KMS-11 (cell line): ENCODE measurements around the gene DDX55.
"Not testable (repeated sequence)": the region's sequence is repeated elsewhere in the genome, so short reads cannot be mapped to it uniquely, and the experiment has no call there.

Source experiments
- H2AFZ ChIP-seq: fragments of 200-600 bp; sonication (generic); 2 replicates; pipeline ENCODE4 v1.6.1; 2016; ENCODE audit warnings: antibody characterized with exemption, mixed run types, low read depth
- H3K27ac ChIP-seq: fragments of 200-600 bp; sonication (generic); 2 replicates; pipeline ENCODE4 v1.6.1; 2016; ENCODE audit warnings: mild to moderate bottlenecking, mixed run types
- H3K27me3 ChIP-seq: fragments of 200-600 bp; sonication (generic); 2 replicates; pipeline ENCODE4 v1.6.1; 2017; ENCODE audit warnings: mild to moderate bottlenecking, low read depth, mixed run types, moderate library complexity; ENCODE audit not compliant: insufficient read depth
- H3K36me3 ChIP-seq: fragments of 200-600 bp; sonication (generic); 2 replicates; pipeline ENCODE4 v1.6.1; 2017; ENCODE audit warnings: mild to moderate bottlenecking, mixed run types; ENCODE audit not compliant: insufficient read depth
- H3K4me1 ChIP-seq: fragments of 200-600 bp; sonication (generic); 2 replicates; pipeline ENCODE4 v1.6.1; 2016; ENCODE audit warnings: mild to moderate bottlenecking, low read depth, mixed run types; ENCODE audit not compliant: poor library complexity, severe bottlenecking
- H3K4me2 ChIP-seq: fragments of 200-600 bp; sonication (generic); 2 replicates; pipeline ENCODE4 v1.7.0; 2016; ENCODE audit warnings: mild to moderate bottlenecking, mixed run types
- H3K4me3 ChIP-seq: fragments of 200-600 bp; sonication (generic); IDR thresholded peaks from 2 replicates; pipeline ENCODE4 v1.6.1; 2017; ENCODE audit warnings: low read depth, low read length, mixed read lengths; ENCODE audit not compliant: insufficient read depth
- H3K79me2 ChIP-seq: fragments of 200-600 bp; sonication (generic); 2 replicates; pipeline ENCODE4 v1.6.1; 2016; ENCODE audit warnings: low read depth, mixed run types; ENCODE audit not compliant: insufficient read depth
- H3K9ac ChIP-seq: fragments of 200-600 bp; sonication (generic); 2 replicates; pipeline ENCODE4 v1.6.1; 2016; ENCODE audit warnings: mild to moderate bottlenecking, mixed run types
- H4K20me1 ChIP-seq: fragments of 200-600 bp; sonication (generic); 2 replicates; pipeline ENCODE4 v1.6.1; 2016; ENCODE audit warnings: mild to moderate bottlenecking, mixed run types; ENCODE audit not compliant: insufficient read depth
- CTCF ChIP-seq: fragments of 200-600 bp; sonication (generic); conservative IDR thresholded peaks from 2 replicates; pipeline ENCODE4 v1.6.1; 2017; ENCODE audit warnings: low read depth, mild to moderate bottlenecking, antibody characterized with exemption, low read length, moderate library complexity, mixed read lengths

DDX55 gene, protein sequence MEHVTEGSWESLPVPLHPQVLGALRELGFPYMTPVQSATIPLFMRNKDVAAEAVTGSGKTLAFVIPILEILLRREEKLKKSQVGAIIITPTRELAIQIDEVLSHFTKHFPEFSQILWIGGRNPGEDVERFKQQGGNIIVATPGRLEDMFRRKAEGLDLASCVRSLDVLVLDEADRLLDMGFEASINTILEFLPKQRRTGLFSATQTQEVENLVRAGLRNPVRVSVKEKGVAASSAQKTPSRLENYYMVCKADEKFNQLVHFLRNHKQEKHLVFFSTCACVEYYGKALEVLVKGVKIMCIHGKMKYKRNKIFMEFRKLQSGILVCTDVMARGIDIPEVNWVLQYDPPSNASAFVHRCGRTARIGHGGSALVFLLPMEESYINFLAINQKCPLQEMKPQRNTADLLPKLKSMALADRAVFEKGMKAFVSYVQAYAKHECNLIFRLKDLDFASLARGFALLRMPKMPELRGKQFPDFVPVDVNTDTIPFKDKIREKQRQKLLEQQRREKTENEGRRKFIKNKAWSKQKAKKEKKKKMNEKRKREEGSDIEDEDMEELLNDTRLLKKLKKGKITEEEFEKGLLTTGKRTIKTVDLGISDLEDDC

GRCh38 chr12:123601602-123602489 lies at the start of gene DDX55:
TSS of gene DDX55 (plus strand) at chr12:123602099. CDS start at chr12:123602149, 50 bp downstream.
- TF ChIP-seq CTCF = no peak
- Histone ChIP-seq H3K9ac (peak within 1 kb of the TSS; percentile 80), H3K27ac (peak within 1 kb of the TSS; percentile 78), H3K79me2 (peaks cover 40% of the 10 kb centered on the region), H3K27me3 (no peaks in the 10 kb centered on the region), H3K4me1 (peaks cover 16% of the 10 kb centered on the region), H3K4me3 (no peak within 1 kb of the TSS), H4K20me1 (no peaks in the 10 kb centered on the region), H2AFZ (peak within 1 kb of the TSS; percentile 81), H3K36me3 (no peaks in the 10 kb centered on the region), H3K4me2 (peak within 1 kb of the TSS; percentile 85)

- not testable (repeated sequence) for H3K27ac ChIP-seq, H3K9ac ChIP-seq, H3K4me1 ChIP-seq, H3K36me3 ChIP-seq, H3K4me3 ChIP-seq, H2AFZ ChIP-seq, H3K79me2 ChIP-seq, H3K27me3 ChIP-seq, H3K4me2 ChIP-seq, H4K20me1 ChIP-seq
Measured at GRCh38 chr12:123554136-123554535, 47.8 kb upstream of the DDX55 start.

- not testable (repeated sequence) for H2AFZ ChIP-seq, H3K36me3 ChIP-seq, H3K4me1 ChIP-seq, H3K79me2 ChIP-seq, H3K9ac ChIP-seq, H4K20me1 ChIP-seq, H3K4me2 ChIP-seq, H3K4me3 ChIP-seq, H3K27me3 ChIP-seq, H3K27ac ChIP-seq
Measured at GRCh38 chr12:123554843-123555242, 47.1 kb upstream of the DDX55 start.

DNA sequence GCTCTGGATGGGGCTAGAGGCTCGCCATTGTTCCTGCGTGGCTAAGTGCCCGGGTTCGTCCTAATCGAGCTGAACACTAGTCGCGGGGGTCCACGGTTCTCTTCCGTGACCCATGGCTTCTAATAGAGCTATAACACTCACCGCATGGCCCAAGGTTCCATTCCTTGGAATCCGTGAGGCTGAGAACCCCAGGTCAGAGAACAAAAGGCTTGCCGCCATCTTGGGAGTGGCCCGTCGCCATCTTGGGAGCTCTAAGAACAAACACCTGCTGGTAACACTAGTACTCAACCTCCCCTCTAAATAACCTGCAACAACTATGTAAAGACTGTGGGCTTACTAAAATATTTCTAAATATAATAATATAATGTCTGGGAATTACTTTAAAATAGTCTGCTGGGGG lies 43.4 kb upstream of the DDX55 start:
- not testable (repeated sequence) for H3K27me3 ChIP-seq, H3K4me3 ChIP-seq, H2AFZ ChIP-seq

GRCh38 chr12:123559468-123559867 lies 42.4 kb upstream of the DDX55 start:
- no peak overlapping the region for H2AFZ ChIP-seq
- no peaks in the 10 kb centered on the region for H3K79me2 ChIP-seq
- no peaks in the 10 kb centered on the region for H4K20me1 ChIP-seq
- no peak overlapping the region for H3K4me3 ChIP-seq
- no peak overlapping the region for H3K27ac ChIP-seq
- no peaks in the 10 kb centered on the region for H3K27me3 ChIP-seq
- no peak for TF ChIP-seq CTCF
- H3K4me1 ChIP-seq = no peaks in the 10 kb centered on the region
- H3K4me2 ChIP-seq = no peak overlapping the region
- no peak overlapping the region for H3K9ac ChIP-seq
- H3K36me3 ChIP-seq = no peaks in the 10 kb centered on the region

More for the DNA sequence above, 43.4 kb upstream of the DDX55 start:
- H3K9ac ChIP-seq, H3K4me2 ChIP-seq, H3K27ac ChIP-seq, H4K20me1 ChIP-seq, H3K36me3 ChIP-seq, H3K4me1 ChIP-seq, H3K79me2 ChIP-seq: not testable (repeated sequence)
